NCI-H2196 treated with DMSO at 0.1 percent for 48 hours (cell line): ENCODE data around the gene MRPL36.
"Not testable (repeated sequence)": the region's sequence is repeated elsewhere in the genome, so short reads cannot be mapped to it uniquely, and the experiment has no call there.

ENCODE experiments used
- DNase-seq: peaks from one replicate; lab custom pipeline; 2025; ENCODE audit not compliant: unreplicated experiment; lab: John Stamatoyannopoulos, UW

Gene MRPL36

DNA sequence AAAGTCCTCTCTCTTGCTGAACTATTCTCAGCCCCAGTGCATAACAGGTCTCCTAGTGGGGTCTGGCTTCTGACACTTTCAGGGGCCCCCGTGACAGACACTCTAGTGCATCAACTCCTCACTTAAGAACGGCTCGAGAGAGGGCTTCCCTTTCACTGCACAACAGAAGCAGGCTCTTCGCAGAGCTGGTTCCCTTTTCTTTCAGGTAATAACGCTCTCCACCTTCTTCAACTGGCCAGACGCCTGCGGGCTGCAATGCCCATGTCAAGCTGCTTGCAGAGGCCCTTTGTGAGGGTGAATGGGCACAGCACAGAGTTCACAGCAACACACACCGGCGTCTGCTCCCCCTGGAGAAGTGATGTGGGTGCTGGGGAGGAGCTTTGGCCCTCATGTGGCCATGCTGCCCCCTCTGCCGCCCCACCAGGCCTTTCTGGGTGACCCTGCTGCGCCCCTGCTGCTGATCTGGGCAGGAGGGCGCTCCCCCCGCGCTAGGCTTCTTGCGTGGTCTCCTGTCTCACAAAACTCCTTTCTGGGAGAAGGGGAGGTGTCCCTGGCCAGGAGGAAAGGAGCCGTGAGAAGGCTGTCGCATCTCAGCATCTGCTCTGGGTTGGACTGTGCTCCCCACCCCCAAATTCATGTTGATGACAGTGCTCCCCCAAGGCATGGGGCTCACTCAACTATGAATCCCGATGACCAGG is 2.4 kb downstream of the MRPL36 start:
- DNase-seq, result no peak

DNA sequence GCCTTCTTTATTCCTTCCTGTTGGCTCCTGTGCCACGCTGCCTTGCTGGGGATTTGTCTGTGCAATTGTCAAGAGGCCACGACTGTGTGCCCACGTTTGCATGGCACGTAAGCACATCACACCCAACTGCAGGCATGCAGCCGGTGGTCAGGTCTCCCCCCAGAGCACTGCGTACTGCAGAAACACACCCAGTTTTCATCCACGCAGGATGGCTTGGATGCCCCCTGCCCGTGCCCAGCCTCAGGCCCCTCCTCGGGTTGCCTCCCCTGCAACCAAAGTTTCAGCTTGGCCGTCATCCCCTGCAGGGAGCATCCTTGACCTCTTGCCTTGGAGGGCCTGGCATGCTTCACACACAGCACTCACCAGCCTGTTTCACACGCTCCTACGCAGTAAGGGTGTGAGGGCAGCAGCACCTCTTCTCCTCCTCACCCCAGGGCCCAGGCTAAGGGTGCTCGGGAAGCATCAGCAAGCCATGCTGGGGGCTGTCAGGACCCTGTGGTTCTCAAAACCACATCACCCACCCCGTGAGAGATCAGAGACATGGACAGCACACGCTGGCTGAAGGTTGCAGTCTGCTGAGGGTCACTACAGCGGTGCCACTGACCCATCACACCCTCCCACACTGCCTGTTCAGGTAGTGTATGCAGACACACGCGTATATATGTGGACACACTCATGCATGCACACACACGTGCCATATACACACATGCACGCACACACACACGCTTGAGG is 3.1 kb downstream of the MRPL36 start:
- no peak for DNase-seq

DNA sequence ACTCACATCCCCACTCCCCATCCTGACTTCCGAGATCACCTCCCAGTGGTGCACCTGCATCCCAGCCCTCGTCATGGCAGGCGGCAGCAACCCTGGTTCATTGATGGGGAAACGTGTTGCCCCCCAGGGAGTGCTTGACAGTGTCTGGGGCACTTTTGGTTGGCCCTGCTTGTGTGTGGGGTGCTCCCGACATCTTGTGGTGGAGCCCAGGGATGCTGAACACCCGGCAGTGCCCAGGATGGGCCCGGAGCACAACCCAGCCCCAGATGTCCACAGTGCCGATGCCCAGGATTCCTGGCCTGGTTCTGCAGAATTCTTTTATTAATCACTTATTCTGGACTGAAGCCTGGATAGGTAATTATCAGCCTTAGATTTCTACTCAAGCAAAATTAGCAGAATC is 3.7 kb downstream of the MRPL36 start:
- no peak for DNase-seq

DNA sequence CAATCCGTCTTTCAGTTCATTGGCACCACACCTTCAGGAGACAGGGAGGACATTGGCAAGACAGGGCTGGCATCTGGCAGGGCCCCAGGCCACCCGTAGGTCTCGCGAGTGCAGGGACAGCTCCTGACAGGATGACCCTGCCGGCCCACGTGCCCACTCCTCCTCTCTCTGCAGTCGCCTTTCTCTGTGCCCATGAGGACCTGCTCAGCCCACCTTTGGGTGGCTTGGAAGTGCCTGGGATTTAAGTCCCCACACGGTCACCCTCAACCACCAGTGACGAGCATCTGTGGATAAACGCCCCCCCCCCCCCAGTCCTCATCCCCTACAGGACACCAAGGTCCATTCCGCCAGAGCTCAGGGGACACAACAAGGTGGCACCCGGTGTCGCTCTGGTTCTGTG is 4.1 kb downstream of the MRPL36 start:
- DNase-seq, result no peak

DNA sequence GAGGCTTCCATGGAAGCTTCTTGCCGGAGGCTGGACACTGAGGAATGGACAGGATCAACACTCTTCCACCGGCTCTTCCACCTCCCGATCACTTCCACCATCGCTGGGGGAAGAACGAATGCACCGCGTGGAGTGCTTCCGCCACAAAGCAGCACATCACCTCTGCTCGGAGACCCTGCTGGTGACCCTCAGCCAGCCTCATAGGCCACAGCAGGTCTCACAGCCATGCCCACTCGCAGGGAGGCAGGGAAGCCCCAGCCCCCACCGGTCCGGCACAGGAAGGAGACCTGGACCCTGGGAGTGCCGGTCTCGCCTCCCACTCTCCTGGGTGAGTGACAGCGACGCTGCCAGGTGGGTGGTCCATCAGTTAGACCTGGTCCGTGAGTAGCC is 4.7 kb downstream of the MRPL36 start:
- no peak for DNase-seq

DNA sequence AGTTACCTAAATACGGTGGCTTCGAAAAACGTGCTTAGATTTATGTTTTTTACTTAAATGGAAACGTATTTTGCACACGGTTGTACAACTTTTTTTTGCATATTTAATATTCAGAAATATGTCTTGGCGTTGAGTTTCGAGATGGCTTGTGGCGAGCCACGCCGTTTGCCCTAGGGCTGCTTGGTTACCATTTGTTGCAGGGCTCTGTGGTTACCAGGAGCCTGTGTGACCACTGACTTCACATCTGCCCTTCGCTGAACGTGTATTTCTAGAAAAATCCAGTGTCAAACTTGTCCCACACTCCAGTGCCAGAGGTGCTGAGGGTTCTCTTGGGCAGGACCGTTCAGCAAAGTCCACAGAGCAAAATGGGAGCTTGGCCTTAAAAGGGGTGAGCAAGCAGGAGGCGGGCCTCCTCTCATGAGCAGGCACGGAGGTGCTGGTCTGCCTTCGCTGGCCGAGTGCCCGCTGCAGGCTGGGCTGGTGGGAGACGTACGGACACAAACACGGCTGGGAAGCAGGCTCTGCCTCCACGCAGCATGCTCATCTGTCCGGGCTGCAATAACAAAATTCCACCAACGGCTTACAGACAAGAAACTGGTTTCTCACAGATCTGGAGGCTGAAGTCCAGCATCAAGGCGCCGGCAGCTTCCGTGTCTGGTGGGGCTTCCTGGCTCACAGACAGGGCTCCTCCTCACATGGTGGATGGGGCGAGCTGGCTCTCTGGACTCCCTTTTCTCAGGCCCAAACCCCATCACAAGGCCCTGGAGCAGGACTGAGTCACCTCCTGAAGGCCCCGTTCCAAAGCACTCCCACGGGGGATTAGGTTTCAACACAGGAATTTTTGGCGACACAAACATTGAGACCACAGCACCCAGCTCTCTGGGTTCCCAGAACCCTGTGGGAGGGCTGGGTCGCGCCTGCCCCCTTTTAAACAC is 5.4 kb downstream of the MRPL36 start:
- DNase-seq, result no peak

DNA sequence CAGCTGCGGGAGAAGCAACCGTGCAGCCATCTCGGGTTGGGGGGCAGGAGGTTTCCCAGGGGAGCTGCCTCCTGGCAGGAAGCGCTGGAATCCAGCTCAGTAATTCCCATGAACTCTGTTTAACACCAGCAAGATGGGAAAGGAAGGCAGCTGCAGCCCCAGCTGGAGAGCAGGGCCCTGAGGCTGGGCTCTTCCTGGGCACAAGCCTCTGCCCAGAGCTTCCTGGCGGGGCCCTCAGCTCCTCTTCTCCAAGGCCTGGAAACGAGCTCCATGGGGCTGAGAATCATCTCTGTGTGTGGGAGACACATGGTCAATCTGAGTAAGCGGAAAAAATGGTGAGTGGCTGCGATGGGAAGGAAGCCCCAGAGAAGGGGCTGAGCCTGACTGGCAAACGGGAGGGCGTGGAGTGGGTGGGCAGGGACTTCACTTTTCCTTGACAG is 6.3 kb downstream of the MRPL36 start:
- no peak for DNase-seq

DNA sequence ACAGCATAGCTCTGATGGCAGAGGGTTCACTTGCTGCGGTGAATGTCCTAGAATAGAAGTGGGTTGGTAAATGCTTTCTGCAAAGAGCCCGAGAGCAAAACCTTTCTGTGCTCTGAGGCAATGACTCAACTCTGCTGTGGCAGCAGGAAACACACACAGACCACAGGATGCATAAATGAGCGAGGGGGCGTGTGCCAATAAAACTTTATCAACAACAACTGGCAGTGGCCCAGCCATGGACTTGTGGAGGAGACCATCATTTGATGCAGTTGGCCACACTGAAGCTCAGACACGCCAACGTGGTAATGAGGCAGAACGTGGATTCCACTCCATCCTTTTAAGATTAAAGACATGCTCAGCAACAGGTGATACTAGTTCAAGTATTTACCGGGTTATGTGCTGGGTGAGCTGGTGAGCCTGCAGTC is 6.8 kb downstream of the MRPL36 start:
- DNase-seq, result no peak

DNA sequence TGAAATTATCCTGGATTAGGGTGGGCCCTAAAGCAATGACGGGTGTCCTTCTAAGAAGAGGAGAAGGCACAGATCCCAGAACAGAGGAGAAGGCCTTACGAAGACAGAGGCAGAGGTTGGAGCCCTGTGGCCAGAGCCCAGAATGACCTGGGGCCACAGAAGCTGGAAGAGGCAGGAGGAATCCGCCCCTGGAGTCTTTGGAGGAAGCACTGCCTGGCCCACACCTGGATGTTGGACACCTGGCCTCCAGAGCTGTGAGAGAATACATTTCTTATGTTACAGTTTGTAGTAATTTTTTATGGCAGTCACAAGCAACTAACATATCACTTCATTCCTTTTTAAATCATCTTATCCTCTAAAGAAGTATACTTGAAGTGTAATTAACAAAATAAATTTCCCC is 8.5 kb downstream of the MRPL36 start:
- no peak for DNase-seq

DNA sequence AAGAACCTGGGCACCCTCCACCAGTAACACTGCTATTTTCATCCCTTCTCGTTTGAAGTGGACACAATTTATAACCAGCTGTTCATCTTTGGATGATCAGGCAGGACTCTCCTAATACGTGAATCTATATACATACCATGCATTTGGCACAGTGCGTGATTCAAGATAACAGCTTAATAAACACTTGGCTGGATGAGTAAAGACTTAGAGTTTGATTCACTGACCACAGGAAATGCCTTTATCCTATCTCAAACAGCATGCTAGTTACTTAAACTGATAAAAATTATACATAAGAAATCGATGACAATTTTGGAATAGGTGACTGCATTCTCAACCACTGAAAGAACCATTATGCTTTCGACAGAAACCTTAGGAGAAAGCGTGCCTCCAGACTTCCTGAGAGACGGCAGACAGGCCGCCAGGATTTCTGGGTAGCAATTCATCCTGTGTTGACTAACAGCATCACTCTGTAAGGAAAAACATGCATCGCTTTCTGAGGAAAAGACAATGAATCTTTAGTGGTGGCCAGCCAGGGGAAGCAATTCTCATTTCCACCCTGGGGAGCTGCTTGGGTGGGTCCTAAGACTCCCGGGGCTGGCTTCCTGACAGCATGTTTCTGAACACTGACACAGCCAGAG is 9.7 kb downstream of the MRPL36 start:
- DNase-seq, result no peak

DNA sequence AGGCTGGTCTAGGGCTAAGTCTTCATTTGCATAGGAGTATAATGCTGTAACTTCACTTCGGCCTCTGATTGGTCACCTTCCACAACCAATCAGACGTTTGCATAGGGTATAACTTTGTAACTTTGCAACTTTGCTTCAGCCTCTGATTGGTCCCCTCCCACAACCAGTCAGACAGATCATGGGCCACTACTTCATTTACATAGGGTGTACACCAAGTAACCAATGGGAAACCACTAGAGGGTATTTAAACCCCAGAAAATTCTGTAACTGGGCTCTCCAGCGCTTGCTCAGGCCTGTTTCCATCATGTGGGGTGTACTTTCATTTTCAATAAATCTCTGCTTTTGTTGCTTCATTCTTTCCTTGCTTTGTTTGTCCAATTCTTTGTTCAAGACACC is 10.2 kb downstream of the MRPL36 start:
- not testable (repeated sequence) for DNase-seq

DNA sequence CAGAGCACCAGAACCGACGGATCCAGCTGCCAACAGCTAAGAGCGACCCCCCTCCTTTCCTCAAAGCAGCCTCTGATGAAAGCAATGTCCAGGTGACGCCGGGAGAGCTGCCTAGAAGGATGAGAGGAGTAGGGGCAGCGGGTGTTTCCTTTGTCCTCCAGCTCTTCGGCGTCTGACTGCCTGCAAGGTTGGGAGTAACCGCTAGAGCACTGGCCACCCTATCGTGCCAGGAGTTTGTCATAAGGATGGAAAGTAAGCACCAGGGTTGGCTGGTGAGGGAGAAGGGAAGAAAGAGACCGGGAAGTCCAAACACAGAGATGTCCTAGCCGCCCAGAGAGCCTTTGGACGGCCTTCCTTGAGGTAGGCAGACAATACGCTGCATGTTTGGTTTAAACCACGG is 10.8 kb downstream of the MRPL36 start:
- DNase-seq, result no peak

DNA sequence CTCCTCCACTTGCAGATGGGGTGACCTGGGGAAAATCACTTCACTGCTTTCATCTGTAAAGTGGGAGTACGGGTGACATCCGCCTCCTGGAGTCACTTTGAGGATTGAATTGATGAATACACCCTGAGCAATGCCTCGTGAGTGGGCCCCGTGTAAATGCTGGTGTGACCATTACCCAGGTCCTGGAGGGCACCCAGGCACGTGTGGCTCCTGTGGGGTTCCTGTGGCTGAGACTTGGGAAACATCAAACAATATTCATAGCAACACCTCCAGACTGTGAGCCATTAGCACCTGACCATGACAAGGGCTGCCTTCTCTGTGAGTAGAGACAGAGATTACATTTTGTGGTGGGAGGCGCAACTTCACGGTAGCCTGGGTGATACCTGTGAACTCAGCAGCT is 11.4 kb downstream of the MRPL36 start:
- DNase-seq, result no peak

DNA sequence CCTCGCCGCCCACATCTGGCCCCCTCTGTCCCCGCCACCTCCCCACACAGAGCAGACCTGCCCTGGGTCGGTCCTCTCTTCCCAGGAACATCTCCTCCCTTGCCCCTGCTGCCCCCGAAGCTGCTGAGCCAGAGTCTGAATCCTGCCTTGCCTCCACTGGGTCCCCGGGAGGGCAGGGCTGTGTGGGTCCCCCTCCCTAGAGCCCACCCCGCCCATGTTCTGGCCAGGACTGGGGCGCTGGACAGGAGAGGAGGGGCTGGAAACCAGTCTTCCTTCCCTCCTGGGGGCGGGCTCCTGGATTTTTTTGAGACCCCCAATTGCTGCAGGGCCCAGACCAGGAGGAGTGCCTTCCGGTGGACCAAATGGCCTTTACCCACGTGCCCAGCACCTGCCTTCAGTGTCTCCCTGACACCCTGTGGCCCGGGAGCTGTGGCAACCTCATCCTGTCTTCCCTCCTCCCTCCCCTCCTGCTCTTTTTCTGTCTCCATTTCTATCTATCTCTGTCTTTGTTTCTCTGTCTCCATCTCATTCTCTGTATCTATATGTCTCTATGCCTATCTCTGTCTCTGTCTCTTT is 12.1 kb downstream of the MRPL36 start:
- DNase-seq, result no peak

DNA sequence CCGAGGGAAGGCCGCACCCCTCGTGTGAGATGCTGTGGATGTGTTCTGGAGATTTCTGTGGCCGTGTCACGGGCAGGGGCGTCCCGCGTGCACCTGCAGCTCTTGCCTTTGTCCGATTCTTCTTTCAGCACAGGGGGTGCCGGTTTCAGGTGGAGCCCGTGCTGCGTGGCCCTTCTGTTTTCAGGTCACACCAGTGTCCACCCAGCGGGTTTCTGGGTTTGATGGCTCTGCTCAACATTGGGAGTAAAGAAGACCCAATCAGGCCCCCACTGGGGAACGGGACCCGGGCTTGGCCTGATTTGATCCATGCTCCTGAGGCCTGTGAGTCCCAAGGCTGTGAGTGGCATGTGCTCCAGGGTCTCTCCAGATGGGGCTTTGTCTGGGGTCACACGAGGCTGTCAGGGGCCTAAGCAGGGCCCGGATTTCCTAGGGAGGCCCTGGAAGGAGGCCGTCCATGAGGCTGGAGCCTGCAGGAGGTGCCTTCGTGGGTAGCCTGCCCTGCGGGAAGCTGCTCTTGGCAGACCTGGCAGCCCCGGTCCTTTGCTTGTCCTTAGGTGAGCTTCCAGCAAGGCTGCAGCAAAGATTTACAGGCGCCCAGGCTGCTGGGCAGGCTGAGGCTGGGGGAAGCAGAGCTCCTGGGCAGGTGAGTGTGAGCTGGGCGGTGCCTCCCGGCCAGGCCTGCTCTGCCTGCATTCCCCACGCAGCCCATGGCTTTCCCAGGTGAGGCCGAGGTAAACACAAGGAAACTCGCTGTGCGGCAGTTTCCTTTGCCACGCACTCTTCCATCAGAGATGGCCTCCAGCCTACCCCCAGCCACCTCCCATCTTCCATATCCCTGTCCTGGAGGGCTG is 12.8 kb downstream of the MRPL36 start:
- no peak for DNase-seq

DNA sequence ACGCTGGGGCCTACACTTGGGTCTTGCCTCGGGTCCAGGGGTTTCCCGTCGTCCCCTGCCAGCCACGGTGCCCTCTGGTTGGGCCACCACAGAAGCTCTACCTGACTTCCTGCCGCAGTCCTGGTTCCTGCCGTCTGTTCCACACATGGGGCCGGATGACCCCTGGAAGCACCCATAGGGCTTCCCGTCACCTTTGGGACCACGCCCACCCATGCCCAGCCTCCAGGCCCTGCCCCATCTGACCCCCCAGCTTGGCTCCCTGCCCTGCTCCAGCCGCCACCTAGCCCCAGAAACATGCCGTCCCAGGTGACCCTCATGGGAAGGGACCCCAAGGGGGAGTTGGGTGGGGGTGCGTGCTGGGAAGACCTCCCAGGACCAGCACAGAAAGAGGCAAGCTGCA is 13.7 kb downstream of the MRPL36 start:
- DNase-seq, result no peak

DNA sequence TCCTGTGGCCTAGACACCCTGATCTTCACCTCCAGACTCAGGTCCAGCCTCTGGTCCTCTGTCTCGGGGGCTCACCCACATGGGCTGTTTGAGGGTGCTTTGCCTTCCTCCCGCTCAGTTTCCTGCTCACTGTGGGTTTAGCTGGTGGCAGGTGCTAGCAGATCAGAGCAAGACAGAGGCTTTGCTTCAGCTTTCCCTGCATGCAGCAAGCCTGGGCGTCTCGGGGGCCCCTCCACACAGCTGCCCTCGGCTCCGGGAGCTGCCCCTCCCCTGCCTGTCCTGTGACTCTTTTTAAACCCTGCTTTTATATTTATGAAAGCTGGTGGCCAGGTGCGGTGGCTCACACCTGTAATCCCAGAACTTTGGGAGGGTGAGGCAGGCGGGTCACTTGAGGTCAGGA is 14.6 kb downstream of the MRPL36 start:
- DNase-seq, result no peak

DNA sequence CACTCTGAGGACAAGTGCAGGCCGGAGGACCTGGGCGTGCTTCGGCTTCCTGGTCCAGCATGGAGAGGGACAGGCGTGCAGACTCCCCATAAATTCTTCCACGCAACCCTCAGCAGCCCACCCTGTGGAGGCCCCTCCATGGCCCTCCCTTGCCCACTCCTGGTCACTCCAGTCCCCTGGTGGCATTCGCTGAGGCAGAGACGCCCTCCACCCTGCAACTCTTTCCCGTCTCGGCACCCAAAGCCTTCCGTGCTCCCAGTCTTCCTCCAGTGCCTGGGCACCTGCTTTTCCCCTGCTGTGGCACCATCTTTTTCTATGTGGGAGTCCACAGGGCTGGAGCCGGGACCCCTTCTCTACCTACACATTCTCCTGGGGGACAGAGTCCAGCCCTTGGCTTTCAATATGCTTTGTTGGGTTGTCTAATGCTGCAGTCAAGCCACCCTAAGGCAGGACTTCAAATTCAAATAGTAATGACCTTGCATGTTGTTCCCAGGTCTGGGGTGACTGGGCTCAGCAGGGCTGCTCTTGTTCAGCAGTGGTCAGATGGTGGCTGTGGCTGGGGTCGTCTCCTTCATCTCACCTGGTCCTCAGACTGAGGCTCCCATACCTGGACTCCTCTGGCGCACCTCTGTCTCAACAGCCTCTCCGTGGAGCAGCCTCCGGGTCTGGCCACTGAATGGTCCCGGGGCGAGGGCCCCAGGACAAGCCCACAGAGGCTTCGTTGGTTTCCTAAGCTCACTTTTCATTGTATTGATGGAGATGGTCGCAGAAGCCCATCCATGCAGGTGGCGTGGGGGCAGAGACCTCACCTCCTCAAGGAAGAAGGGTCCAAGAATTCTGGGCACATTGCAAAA is 15.2 kb downstream of the MRPL36 start:
- DNase-seq, result no peak

DNA sequence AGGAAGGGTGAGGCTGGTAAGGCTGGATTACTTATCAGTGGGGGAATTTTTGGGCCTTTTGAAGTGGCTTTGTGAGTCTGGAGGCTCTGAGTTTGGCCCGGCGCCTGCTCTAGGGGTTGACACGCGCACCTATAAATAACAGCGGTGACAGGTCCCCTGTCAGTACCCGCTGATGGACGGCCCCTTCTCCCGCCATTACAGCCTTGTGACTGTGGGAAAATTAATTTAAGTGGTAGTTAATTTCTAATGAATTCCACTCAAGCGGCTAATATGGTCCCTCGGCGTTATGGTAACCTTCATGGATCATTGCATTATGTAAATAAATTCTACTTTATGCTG is 16.5 kb downstream of the MRPL36 start:
- no peak for DNase-seq
